HepG2 (cell line): ENCODE data around the gene USP7. TPM values are rescaled to one million over a fixed set of nuclear protein-coding genes. Genes with fewer than 3 reads are reported as not detected.

Experiments used
- ARNT2 ChIP-seq: sonication (generic); formaldehyde crosslinking; IDR thresholded peaks from 2 replicates; pipeline ENCODE4 v1.8.0; 2022; ENCODE audit warnings: mild to moderate bottlenecking, low read depth, missing genetic modification reagents, moderate library complexity
- ATF1 ChIP-seq: IDR thresholded peaks from 2 replicates; pipeline ENCODE4 v1.6.1; 2016; ENCODE audit warnings: mild to moderate bottlenecking, control low read depth
- DRAP1 ChIP-seq: IDR thresholded peaks from 2 replicates; pipeline ENCODE4 v1.6.1; 2016; ENCODE audit warnings: missing genetic modification reagents, missing compliant biosample characterization
- FIP1L1 ChIP-seq: fragments of 200-400 bp; formaldehyde crosslinking; IDR thresholded peaks from 2 replicates; pipeline ENCODE4 v1.6.1; 2018; ENCODE audit warnings: low read depth, mild to moderate bottlenecking, low read length, moderate library complexity, borderline replicate concordance; ENCODE audit not compliant: insufficient read depth
- FOXA1 ChIP-seq, 2 experiments: fragments of 450-650 bp in 1 of 2; sonication (generic) in 1 of 2; formaldehyde crosslinking in 1 of 2; IDR thresholded peaks; 2 replicates each; pipeline versions ENCODE4 v1.4.0 to v1.6.1; 2016 to 2020; ENCODE audit warnings: missing genetic modification reagents in 1 of 2
- GTF2F1 ChIP-seq: fragments of 150-350 bp; IDR thresholded peaks from 2 replicates; pipeline ENCODE4 v1.6.1; 2014; ENCODE audit warnings: low read length
- HES4 ChIP-seq: sonication (generic); formaldehyde crosslinking; IDR thresholded peaks from 2 replicates; pipeline ENCODE4 v1.9.0; 2021; ENCODE audit warnings: mild to moderate bottlenecking, missing genetic modification reagents, borderline replicate concordance
- JUNB ChIP-seq: sonication (generic); formaldehyde crosslinking; IDR thresholded peaks from 2 replicates; pipeline ENCODE4 v1.8.0; 2022; ENCODE audit warnings: missing genetic modification reagents, mild to moderate bottlenecking, borderline replicate concordance
- MEF2D ChIP-seq: sonication (generic); formaldehyde crosslinking; IDR thresholded peaks from 2 replicates; pipeline ENCODE4 v1.5.1; 2020; ENCODE audit warnings: mild to moderate bottlenecking, missing genetic modification reagents
- POLR2AphosphoS2 ChIP-seq: IDR thresholded peaks from 2 replicates; pipeline ENCODE4 v1.6.1; 2011; ENCODE audit warnings: low read depth, low read length, improper control_type of control experiment
- POLR2G ChIP-seq: fragments of 200-400 bp; formaldehyde crosslinking; IDR thresholded peaks from 2 replicates; pipeline ENCODE4 v1.6.1; 2018; ENCODE audit warnings: mild to moderate bottlenecking, low read depth, low read length, moderate library complexity
- RFX1 ChIP-seq: fragments of 450-650 bp; IDR thresholded peaks from 2 replicates; pipeline ENCODE4 v1.6.1; 2017
- RFX3 ChIP-seq: IDR thresholded peaks from 2 replicates; pipeline ENCODE4 v1.6.1; 2016; ENCODE audit warnings: missing biosample characterization, missing genetic modification reagents
- SMYD3 ChIP-seq: sonication (generic); formaldehyde crosslinking; IDR thresholded peaks from 2 replicates; pipeline ENCODE4 v1.8.1; 2023; ENCODE audit warnings: mild to moderate bottlenecking, missing genetic modification reagents
- SP1 ChIP-seq, 2 experiments: fragments of 450-650 bp in 1 of 2; sonication (generic) in 1 of 2; formaldehyde crosslinking in 1 of 2; IDR thresholded peaks; 2 replicates each; pipeline versions ENCODE4 v1.4.0 to v1.6.1; 2016 to 2020; ENCODE audit warnings: missing genetic modification reagents in 1 of 2
- STAG1 ChIP-seq: sonication (generic); formaldehyde crosslinking; IDR thresholded peaks from 2 replicates; pipeline ENCODE4 v1.4.0; 2020; ENCODE audit warnings: missing genetic modification reagents
- TBP ChIP-seq: sonication (generic); formaldehyde crosslinking; IDR thresholded peaks from 2 replicates; pipeline ENCODE4 v1.5.0; 2020; ENCODE audit warnings: missing genetic modification reagents
- TCF7 ChIP-seq: sonication (generic); IDR thresholded peaks from 2 replicates; pipeline ENCODE4 v1.6.1; 2016; ENCODE audit warnings: antibody characterized with exemption, low read depth
- TP53 ChIP-seq: sonication (generic); formaldehyde crosslinking; conservative IDR thresholded peaks from 2 replicates; pipeline ENCODE4 v1.4.0; 2020; ENCODE audit warnings: missing genetic modification reagents
- ZFP37 ChIP-seq: sonication (generic); formaldehyde crosslinking; IDR thresholded peaks from 2 replicates; pipeline ENCODE4 v1.4.0; 2020; ENCODE audit warnings: missing genetic modification reagents, borderline replicate concordance
- ZFY ChIP-seq: sonication (generic); formaldehyde crosslinking; IDR thresholded peaks from 2 replicates; pipeline ENCODE4 v1.4.0; 2020; ENCODE audit warnings: missing genetic modification reagents
- ZNF12 ChIP-seq: sonication (generic); formaldehyde crosslinking; IDR thresholded peaks from 2 replicates; pipeline ENCODE4 v1.5.0; 2020; ENCODE audit warnings: missing genetic modification reagents
- ZNF124 ChIP-seq: sonication (generic); formaldehyde crosslinking; IDR thresholded peaks from 2 replicates; pipeline ENCODE4 v1.4.0; 2020; ENCODE audit warnings: missing genetic modification reagents
- ZNF343 ChIP-seq: sonication (generic); formaldehyde crosslinking; IDR thresholded peaks from 2 replicates; pipeline ENCODE4 v1.4.0; 2020; ENCODE audit warnings: mild to moderate bottlenecking, missing genetic modification reagents
- ZNF446 ChIP-seq: sonication (generic); formaldehyde crosslinking; IDR thresholded peaks from 2 replicates; pipeline ENCODE4 v1.5.0; 2020; ENCODE audit warnings: mild to moderate bottlenecking, missing genetic modification reagents
- ZNF569 ChIP-seq: sonication (generic); formaldehyde crosslinking; IDR thresholded peaks from 2 replicates; pipeline ENCODE4 v1.5.0; 2020; ENCODE audit warnings: mild to moderate bottlenecking, missing genetic modification reagents, moderate library complexity, borderline replicate concordance
- ZNF703 ChIP-seq: sonication (generic); formaldehyde crosslinking; IDR thresholded peaks from 2 replicates; pipeline ENCODE4 v1.5.1; 2020; ENCODE audit warnings: missing genetic modification reagents, mild to moderate bottlenecking, moderate library complexity, borderline replicate concordance
- ZZZ3 ChIP-seq: sonication (generic); formaldehyde crosslinking; IDR thresholded peaks from 2 replicates; pipeline ENCODE4 v1.4.0; 2020; ENCODE audit warnings: missing genetic modification reagents, mild to moderate bottlenecking, borderline replicate concordance
- polyA plus RNA-seq, 8 experiments: library from polyadenylated mRNA; depleted of rRNA in 3 of 8; stranded (reverse) in 7 of 8; unstranded in 1 of 8; fragments of >200 nt; fragmentation: Illumina TruSeq in 4 of 8; extraction: Trizol in 4 of 8; gene quantifications; 2 replicates each; pipeline versions ENCODE4 v1.2.1 to v1.2.3, GENCODE V29; 2011 to 2016; ENCODE audit warnings: low read depth in 4 of 8, missing spikeins in 1 of 8, mixed read lengths in 1 of 8; ENCODE audit not compliant: insufficient read depth in 1 of 8
- total RNA-seq, 5 experiments: library from RNA; depleted of rRNA; stranded (reverse); fragments of >200 nt; fragmentation: Illumina TruSeq; extraction: Trizol; gene quantifications; 2 replicates each; pipeline ENCODE4 v1.2.3, GENCODE V29; 2016; ENCODE audit warnings: low read depth in 1 of 5
- TF ChIP-seq, protein P1 (sequence below): IDR thresholded peaks from 2 replicates; pipeline ENCODE4 v1.6.1; 2016; ENCODE audit warnings: low read depth, borderline replicate concordance
- TF ChIP-seq, protein P2 (sequence below): sonication (generic); formaldehyde crosslinking; IDR thresholded peaks from 2 replicates; pipeline ENCODE4 v1.4.0; 2020; ENCODE audit warnings: missing genetic modification reagents, borderline replicate concordance

USP7 gene
- total and polyA plus RNA-seq, 2 of the 13 experiments (the other 11 are each of a cell fraction or from before 2014, with no cell fraction given): 52.5 to 173 TPM

- no peak for TF ChIP-seq STAG1 (CRISPR knock-in tag)
- TF ChIP-seq FOXA1 (IDR thresholded peaks at IDR 0.05): no peak
- TF ChIP-seq FOXA1 (CRISPR knock-in tag; IDR thresholded peaks at IDR 0.05): no peak
- no peak for TF ChIP-seq TCF7
- TF ChIP-seq ZFY (CRISPR knock-in tag): no peak
- 0 out of 2 replicates have a peak, but pooled peaks have one; percentile 48 for TF ChIP-seq TP53 (CRISPR knock-in tag)
- 0 out of 2 replicates have a peak, but pooled peaks have one; percentile 17 for TF ChIP-seq POLR2AphosphoS2
- TF ChIP-seq ZNF12 (CRISPR knock-in tag): no peak
- peak; percentile 43; the same call in 1 of the 2 replicates for TF ChIP-seq ZFP37 (CRISPR knock-in tag)
- TF ChIP-seq ARNT2 (CRISPR knock-in tag): no peak; the same call in 1 of the 2 replicates
- 0 out of 2 replicates have a peak, but pooled peaks have one; percentile 5 for TF ChIP-seq ZNF569 (CRISPR knock-in tag)
- TF ChIP-seq SP1 (IDR thresholded peaks at IDR 0.05): no peak
- no peak for TF ChIP-seq SP1 (CRISPR knock-in tag; IDR thresholded peaks at IDR 0.05)
- TF ChIP-seq HES4 (CRISPR knock-in tag): 0 out of 2 replicates have a peak, but pooled peaks have one; percentile 39
- TF ChIP-seq ZNF124 (CRISPR knock-in tag): no peak
- TF ChIP-seq, protein P1, sequence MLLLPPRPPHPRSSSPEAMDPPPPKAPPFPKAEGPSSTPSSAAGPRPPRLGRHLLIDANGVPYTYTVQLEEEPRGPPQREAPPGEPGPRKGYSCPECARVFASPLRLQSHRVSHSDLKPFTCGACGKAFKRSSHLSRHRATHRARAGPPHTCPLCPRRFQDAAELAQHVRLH (CRISPR knock-in tag): no peak
- TF ChIP-seq RFX3 (CRISPR knock-in tag): no peak
- no peak for TF ChIP-seq FIP1L1
- no peak for TF ChIP-seq JUNB (CRISPR knock-in tag)
- TF ChIP-seq GTF2F1: no peak
- no peak for TF ChIP-seq SMYD3 (CRISPR knock-in tag)
- no peak for TF ChIP-seq ZNF343 (CRISPR knock-in tag)
- no peak for TF ChIP-seq TBP
- TF ChIP-seq DRAP1: no peak
- no peak for TF ChIP-seq ZNF703 (CRISPR knock-in tag)
- TF ChIP-seq ZNF446 (CRISPR knock-in tag): 0 out of 2 replicates have a peak, but pooled peaks have one; percentile 8
- TF ChIP-seq, protein P2, sequence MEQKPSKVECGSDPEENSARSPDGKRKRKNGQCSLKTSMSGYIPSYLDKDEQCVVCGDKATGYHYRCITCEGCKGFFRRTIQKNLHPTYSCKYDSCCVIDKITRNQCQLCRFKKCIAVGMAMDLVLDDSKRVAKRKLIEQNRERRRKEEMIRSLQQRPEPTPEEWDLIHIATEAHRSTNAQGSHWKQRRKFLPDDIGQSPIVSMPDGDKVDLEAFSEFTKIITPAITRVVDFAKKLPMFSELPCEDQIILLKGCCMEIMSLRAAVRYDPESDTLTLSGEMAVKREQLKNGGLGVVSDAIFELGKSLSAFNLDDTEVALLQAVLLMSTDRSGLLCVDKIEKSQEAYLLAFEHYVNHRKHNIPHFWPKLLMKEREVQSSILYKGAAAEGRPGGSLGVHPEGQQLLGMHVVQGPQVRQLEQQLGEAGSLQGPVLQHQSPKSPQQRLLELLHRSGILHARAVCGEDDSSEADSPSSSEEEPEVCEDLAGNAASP (CRISPR knock-in tag): peak; percentile 47; the same call in 1 of the 2 replicates
- TF ChIP-seq ZZZ3 (CRISPR knock-in tag): no peak
- peak; percentile 65 for TF ChIP-seq POLR2G
- no peak for TF ChIP-seq RFX1
- no peak for TF ChIP-seq ATF1
- 0 out of 2 replicates have a peak, but pooled peaks have one; percentile 30 for TF ChIP-seq MEF2D (CRISPR knock-in tag)
These were observed 101.2 kb downstream of the USP7 start (continued) for GRCh38 chr16:8862309-8863130.
